Neural cell (in vitro differentiated cells): Measurements from ENCODE around the gene WDR7. TPM values are rescaled to one million over a fixed set of nuclear protein-coding genes. Genes with fewer than 3 reads are reported as not detected.

ENCODE experiments used
- H2AFZ ChIP-seq: fragments of 200-600, 300-800 bp; sonication (generic), shearing (Covaris generic); 2 replicates; pipeline ENCODE4 v1.6.0; 2014; ENCODE audit warnings: low read depth, mild to moderate bottlenecking, antibody characterized with exemption, low read length, moderate library complexity
- H3F3A ChIP-seq: fragments of 200-600 bp; shearing (Covaris generic); 2 replicates; pipeline ENCODE4 v1.6.1; 2016; ENCODE audit warnings: mild to moderate bottlenecking, moderate library complexity, mixed read lengths, antibody characterized with exemption, low read length; ENCODE audit not compliant: insufficient read depth, poor library complexity, severe bottlenecking
- H3K27ac ChIP-seq: fragments of 200-600, 300-800 bp; sonication (generic), shearing (Covaris generic); 2 replicates; pipeline ENCODE4 v1.5.1; 2014; ENCODE audit warnings: mild to moderate bottlenecking, low read length, moderate library complexity
- H3K27me3 ChIP-seq: fragments of 300-800, 200-600 bp; sonication (generic), shearing (Covaris generic); 2 replicates; pipeline ENCODE4 v1.6.0; 2014; ENCODE audit warnings: mild to moderate bottlenecking, low read depth, low read length, moderate library complexity; ENCODE audit not compliant: insufficient read depth
- H3K36me3 ChIP-seq: fragments of 300-800, 200-600 bp; sonication (generic), shearing (Covaris generic); 2 replicates; pipeline ENCODE4 v1.5.1; 2014; ENCODE audit warnings: mild to moderate bottlenecking, antibody characterized with exemption, low read length, moderate library complexity; ENCODE audit not compliant: insufficient read depth
- H3K4me2 ChIP-seq: fragments of 300-800, 200-600 bp; sonication (generic), shearing (Covaris generic); 2 replicates; pipeline ENCODE4 v1.6.0; 2014; ENCODE audit warnings: mild to moderate bottlenecking, low read length
- H3K4me3 ChIP-seq: fragments of 300-800, 200-600 bp; sonication (generic), shearing (Covaris generic); 2 replicates; pipeline ENCODE4 v1.5.1; 2014; ENCODE audit warnings: mild to moderate bottlenecking, low read length, moderate library complexity
- H3K79me2 ChIP-seq: fragments of 200-600 bp; shearing (Covaris generic); replicated peaks from 2 replicates; pipeline ENCODE4 v1.6.0; 2014; ENCODE audit warnings: mild to moderate bottlenecking, low read length, moderate library complexity; ENCODE audit not compliant: insufficient read depth
- H3K9ac ChIP-seq: fragments of 300-800, 200-600 bp; sonication (generic), shearing (Covaris generic); 2 replicates; pipeline ENCODE4 v1.6.1; 2016; ENCODE audit warnings: mild to moderate bottlenecking, low read length, mixed read lengths
- H3K9me2 ChIP-seq: fragments of 200-600 bp; shearing (Covaris generic); 2 replicates; pipeline ENCODE4 v1.6.1; 2016; ENCODE audit warnings: mild to moderate bottlenecking, low read length, mixed read lengths; ENCODE audit not compliant: insufficient read depth
- H3K9me3 ChIP-seq: fragments of 200-600, 300-800 bp; sonication (generic), shearing (Covaris generic); 2 replicates; pipeline ENCODE4 v1.6.1; 2016; ENCODE audit warnings: mild to moderate bottlenecking, mixed run types, low read length, moderate library complexity, mixed read lengths
- H4K20me1 ChIP-seq: fragments of 200-600 bp; shearing (Covaris generic); 2 replicates; pipeline ENCODE4 v1.6.1; 2016; ENCODE audit warnings: mild to moderate bottlenecking, mixed run types; ENCODE audit not compliant: insufficient read depth
- EP300 ChIP-seq: fragments of 450-650 bp; conservative IDR thresholded peaks from 2 replicates; pipeline ENCODE4 v1.6.1; 2014; ENCODE audit warnings: antibody characterized with exemption, mild to moderate bottlenecking, moderate library complexity; ENCODE audit not compliant: poor library complexity, severe bottlenecking
- EZH2 ChIP-seq: fragments of 200-600, 300-800 bp; shearing (Covaris generic), sonication (generic); IDR thresholded peaks from 2 replicates; pipeline ENCODE4 v1.6.1; 2014; ENCODE audit warnings: antibody characterized with exemption, low read length, borderline replicate concordance, mild to moderate bottlenecking; ENCODE audit not compliant: insufficient read depth, poor library complexity, severe bottlenecking
- MXI1 ChIP-seq: fragments of 450-650 bp; conservative IDR thresholded peaks from 2 replicates; pipeline ENCODE4 v1.6.1; 2014; ENCODE audit warnings: antibody characterized with exemption, mild to moderate bottlenecking; ENCODE audit not compliant: poor library complexity, severe bottlenecking
- POLR2AphosphoS5 ChIP-seq: IDR thresholded peaks from 2 replicates; pipeline ENCODE4 v1.6.1; 2012
- RAD21 ChIP-seq: fragments of 450-650 bp; conservative IDR thresholded peaks from 2 replicates; pipeline ENCODE4 v1.6.1; 2014; ENCODE audit warnings: antibody characterized with exemption, mild to moderate bottlenecking, moderate library complexity
- SMC3 ChIP-seq: fragments of 450-650 bp; conservative IDR thresholded peaks from 2 replicates; pipeline ENCODE4 v1.6.1; 2014; ENCODE audit warnings: antibody characterized with exemption, mild to moderate bottlenecking, moderate library complexity; ENCODE audit not compliant: poor library complexity
- TAF1 ChIP-seq: IDR thresholded peaks from 2 replicates; pipeline ENCODE4 v1.6.1; 2012; ENCODE audit warnings: low read depth
- polyA plus RNA-seq: library from polyadenylated mRNA; depleted of rRNA; stranded (reverse); fragments of >200 nt; gene quantifications from 2 replicates; pipeline ENCODE4 v1.2.3, GENCODE V29; 2014
- TF ChIP-seq, protein P1 (sequence below): IDR thresholded peaks from 2 replicates; pipeline ENCODE4 v1.6.1; 2012; ENCODE audit warnings: borderline replicate concordance
- TF ChIP-seq, protein P2 (sequence below): fragments of 450-650 bp; IDR thresholded peaks from 2 replicates; pipeline ENCODE4 v1.5.1; 2014; ENCODE audit warnings: antibody characterized with exemption, mild to moderate bottlenecking, moderate library complexity; ENCODE audit not compliant: poor library complexity, severe bottlenecking

WDR7 gene
- polyA plus RNA-seq, 1 donor from 2014 or later, result 15.1 TPM

GRCh38 chr18:57081899-57082298 lies 430.7 kb downstream of the WDR7 start:
- Histone ChIP-seq H3K9me3 (no peaks in the 10 kb centered on the region), H3K79me2 (no peaks in the 10 kb centered on the region), H3K4me3 (no peak overlapping the region), H3F3A (no peaks in the 10 kb centered on the region), H3K9ac (no peak overlapping the region), H3K36me3 (no peaks in the 10 kb centered on the region), H3K27me3 (no peaks in the 10 kb centered on the region), H3K9me2 (no peaks in the 10 kb centered on the region), H3K4me2 (no peak overlapping the region), H4K20me1 (no peaks in the 10 kb centered on the region), H2AFZ (no peak overlapping the region), H3K27ac (no peak overlapping the region)
- TF ChIP-seq EP300, result no peak
- TF ChIP-seq SMC3, result no peak
- no peak for TF ChIP-seq MXI1
- TF ChIP-seq RAD21, result no peak
- TF ChIP-seq TAF1, result no peak
- no peak for TF ChIP-seq EZH2
- TF ChIP-seq, protein P1, sequence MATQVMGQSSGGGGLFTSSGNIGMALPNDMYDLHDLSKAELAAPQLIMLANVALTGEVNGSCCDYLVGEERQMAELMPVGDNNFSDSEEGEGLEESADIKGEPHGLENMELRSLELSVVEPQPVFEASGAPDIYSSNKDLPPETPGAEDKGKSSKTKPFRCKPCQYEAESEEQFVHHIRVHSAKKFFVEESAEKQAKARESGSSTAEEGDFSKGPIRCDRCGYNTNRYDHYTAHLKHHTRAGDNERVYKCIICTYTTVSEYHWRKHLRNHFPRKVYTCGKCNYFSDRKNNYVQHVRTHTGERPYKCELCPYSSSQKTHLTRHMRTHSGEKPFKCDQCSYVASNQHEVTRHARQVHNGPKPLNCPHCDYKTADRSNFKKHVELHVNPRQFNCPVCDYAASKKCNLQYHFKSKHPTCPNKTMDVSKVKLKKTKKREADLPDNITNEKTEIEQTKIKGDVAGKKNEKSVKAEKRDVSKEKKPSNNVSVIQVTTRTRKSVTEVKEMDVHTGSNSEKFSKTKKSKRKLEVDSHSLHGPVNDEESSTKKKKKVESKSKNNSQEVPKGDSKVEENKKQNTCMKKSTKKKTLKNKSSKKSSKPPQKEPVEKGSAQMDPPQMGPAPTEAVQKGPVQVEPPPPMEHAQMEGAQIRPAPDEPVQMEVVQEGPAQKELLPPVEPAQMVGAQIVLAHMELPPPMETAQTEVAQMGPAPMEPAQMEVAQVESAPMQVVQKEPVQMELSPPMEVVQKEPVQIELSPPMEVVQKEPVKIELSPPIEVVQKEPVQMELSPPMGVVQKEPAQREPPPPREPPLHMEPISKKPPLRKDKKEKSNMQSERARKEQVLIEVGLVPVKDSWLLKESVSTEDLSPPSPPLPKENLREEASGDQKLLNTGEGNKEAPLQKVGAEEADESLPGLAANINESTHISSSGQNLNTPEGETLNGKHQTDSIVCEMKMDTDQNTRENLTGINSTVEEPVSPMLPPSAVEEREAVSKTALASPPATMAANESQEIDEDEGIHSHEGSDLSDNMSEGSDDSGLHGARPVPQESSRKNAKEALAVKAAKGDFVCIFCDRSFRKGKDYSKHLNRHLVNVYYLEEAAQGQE, result no peak
- TF ChIP-seq, protein P2, sequence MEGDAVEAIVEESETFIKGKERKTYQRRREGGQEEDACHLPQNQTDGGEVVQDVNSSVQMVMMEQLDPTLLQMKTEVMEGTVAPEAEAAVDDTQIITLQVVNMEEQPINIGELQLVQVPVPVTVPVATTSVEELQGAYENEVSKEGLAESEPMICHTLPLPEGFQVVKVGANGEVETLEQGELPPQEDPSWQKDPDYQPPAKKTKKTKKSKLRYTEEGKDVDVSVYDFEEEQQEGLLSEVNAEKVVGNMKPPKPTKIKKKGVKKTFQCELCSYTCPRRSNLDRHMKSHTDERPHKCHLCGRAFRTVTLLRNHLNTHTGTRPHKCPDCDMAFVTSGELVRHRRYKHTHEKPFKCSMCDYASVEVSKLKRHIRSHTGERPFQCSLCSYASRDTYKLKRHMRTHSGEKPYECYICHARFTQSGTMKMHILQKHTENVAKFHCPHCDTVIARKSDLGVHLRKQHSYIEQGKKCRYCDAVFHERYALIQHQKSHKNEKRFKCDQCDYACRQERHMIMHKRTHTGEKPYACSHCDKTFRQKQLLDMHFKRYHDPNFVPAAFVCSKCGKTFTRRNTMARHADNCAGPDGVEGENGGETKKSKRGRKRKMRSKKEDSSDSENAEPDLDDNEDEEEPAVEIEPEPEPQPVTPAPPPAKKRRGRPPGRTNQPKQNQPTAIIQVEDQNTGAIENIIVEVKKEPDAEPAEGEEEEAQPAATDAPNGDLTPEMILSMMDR, result no peak
- TF ChIP-seq POLR2AphosphoS5, result no peak

GRCh38 chr18:57083485-57083884 lies 432.3 kb downstream of the WDR7 start:
- Histone ChIP-seq H3K79me2 (no peaks in the 10 kb centered on the region), H3K9ac (no peak overlapping the region), H3K9me3 (no peaks in the 10 kb centered on the region), H3K27me3 (no peaks in the 10 kb centered on the region), H3K4me2 (no peak overlapping the region), H3K4me3 (no peak overlapping the region), H4K20me1 (no peaks in the 10 kb centered on the region), H3K9me2 (no peaks in the 10 kb centered on the region), H3K36me3 (no peaks in the 10 kb centered on the region), H3F3A (no peaks in the 10 kb centered on the region), H2AFZ (no peak overlapping the region), H3K27ac (no peak overlapping the region)
- TF ChIP-seq EP300 (no peak), POLR2AphosphoS5 (no peak), RAD21 (no peak), TAF1 (no peak), EZH2 (no peak), SMC3 (no peak), MXI1 (no peak)
- TF ChIP-seq, protein P2, result no peak
- TF ChIP-seq, protein P1, result no peak
